ENCODE results near the gene LRP5.
"Not testable (repeated sequence)": the region's sequence is repeated elsewhere in the genome, so short reads cannot be mapped to it uniquely, and the experiment has no call there.

The LRP5 gene

GRCh38 chr11:68444566-68444965 is 132.2 kb downstream of the LRP5 start:
- DNase-seq (ENCODE audit: low spot score), result no peak

DNA sequence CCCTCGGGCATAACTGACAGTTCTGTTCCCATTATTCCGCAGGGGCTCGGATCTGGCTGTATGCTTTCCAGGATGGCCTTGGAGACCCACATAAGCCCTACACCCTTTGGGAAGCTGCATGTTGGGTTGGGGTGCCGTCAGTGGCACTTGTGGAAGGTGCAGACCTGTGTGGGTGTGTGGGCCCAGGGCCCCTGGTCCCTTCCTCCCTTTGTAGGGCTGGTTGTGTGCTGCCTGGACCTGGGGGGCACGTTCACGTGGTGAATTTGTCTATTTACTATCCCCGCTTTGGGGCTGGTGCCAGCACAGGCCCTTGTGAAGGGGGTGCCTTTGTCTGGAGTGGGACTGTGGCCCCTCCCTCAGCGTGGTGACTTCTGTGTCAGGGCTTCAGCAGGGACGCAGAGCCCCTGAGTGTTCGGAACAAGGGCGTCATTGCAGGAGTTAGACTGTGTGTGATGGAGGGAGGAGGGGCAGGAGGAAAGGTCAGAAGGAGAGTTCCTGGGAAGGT is 133.2 kb downstream of the LRP5 start:
- DNase-seq (ENCODE audit: low spot score), result no peak

DNA sequence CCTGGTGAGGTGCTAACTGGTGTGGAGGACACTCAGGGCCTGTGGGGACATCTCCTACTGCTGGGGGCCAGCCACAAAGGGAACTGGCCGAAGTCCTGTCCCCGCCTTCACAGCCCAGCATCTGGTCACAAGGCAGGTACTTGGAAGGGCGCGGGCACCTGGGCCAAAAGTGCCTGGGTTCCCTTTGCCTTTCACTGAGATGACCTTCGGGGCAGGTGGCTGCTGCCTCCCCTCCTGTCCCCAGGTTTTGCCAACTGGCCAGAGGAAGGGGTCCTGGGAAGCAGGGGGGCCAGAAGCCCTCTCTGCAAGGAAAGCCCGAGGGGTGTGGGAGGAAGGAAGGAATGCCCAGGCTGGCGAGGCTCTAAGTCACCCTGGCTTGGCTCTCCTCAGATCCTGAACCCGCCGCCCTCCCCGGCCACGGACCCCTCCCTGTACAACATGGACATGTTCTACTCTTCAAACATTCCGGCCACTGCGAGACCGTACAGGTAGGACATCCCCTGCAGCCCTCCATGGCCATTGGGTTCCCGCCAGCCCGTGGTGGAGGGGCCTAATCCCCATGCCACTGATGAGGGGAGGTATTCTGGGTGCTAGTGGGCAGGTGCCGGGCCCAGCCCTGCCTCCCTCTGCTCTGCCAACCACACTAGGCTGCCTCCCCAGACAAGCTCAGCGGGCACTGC is 133.8 kb downstream of the LRP5 start:
- DNase-seq (ENCODE audit: low spot score), result no peak

DNA sequence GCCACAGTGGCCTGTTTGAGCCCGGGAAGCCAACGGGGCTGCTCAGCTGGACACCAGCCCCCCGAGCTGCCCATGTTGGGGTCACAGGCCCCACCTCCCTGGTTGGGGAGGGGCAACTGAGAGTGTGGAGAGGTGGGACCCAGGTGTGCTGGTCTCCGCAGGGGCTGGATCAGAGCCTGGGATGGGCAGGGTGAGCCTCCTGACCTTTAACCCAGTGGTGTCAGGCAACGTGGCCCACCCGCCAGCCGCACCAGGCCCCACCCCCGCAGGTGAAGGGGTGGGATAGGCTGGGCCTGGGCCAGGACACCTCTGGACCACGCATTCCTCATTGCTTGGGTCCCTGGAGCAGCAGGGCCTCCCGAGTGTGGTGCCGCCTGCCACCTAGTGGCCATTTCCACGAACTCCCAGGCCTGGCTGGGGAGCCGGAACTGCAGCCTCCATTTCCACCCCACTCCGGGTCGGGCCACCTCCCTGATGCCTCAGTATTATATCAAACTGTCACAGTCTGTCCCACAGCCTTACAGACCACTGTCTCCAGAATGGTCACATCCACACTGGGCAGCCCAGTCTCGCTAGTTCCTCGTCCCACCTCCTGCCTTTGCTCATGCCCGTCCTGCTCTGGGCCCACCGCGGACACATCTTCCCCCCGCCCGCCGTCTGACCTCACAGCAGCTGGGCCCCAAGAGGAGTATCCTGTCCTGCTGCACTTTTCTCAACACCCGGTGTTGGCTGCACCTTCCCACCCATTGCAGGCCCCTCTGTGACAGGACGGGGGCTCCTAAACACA is 134.8 kb downstream of the LRP5 start:
- peak; percentile 81 for DNase-seq (ENCODE audit: low spot score)

DNA sequence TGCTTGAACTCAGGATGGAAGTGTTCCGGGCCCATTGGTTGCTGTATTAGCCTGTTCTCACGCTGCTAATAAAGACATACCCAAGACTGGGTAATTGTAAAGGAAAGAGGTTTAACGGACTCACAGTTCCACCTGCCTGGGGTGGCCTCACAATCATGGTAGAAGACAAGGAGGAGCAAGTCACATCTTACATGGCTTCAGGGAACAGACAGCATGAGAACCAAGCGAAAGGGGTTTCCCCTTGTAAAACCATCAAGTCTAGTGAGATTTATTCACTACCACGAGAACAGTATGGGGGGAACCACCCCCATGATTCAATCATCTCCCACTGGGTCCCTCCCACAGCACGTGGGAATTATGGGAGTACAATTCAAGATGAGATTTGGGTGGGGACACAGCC is 135.5 kb downstream of the LRP5 start:
- DNase-seq (ENCODE audit: low spot score), result not testable (repeated sequence)

DNA sequence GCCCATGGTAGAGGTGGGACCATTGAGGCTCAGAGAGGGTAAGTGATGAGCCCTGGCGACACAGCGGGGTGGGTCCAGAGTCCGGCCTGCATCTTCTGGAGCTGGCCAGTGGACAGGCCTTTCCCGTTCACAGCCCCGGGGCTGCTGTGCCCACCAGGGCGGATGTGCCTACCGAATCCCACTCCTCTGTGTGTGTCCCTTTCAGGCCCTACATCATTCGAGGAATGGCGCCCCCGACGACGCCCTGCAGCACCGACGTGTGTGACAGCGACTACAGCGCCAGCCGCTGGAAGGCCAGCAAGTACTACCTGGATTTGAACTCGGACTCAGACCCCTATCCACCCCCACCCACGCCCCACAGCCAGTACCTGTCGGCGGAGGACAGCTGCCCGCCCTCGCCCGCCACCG is 136.2 kb downstream of the LRP5 start:
- no peak for DNase-seq (ENCODE audit: low spot score)

GRCh38 chr11:68449951-68450350 is 137.6 kb downstream of the LRP5 start:
- no peak for DNase-seq (ENCODE audit: low spot score)

- no peak for DNase-seq (ENCODE audit: low spot score)
Measured at GRCh38 chr11:68450711-68451110, 138.3 kb downstream of the LRP5 start.

- no peak for DNase-seq (ENCODE audit: low spot score)
Measured at GRCh38 chr11:68454767-68455166, 142.4 kb downstream of the LRP5 start.

- DNase-seq (ENCODE audit: low spot score), result no peak
Measured at GRCh38 chr11:68455485-68455884, 143.1 kb downstream of the LRP5 start.

DNA sequence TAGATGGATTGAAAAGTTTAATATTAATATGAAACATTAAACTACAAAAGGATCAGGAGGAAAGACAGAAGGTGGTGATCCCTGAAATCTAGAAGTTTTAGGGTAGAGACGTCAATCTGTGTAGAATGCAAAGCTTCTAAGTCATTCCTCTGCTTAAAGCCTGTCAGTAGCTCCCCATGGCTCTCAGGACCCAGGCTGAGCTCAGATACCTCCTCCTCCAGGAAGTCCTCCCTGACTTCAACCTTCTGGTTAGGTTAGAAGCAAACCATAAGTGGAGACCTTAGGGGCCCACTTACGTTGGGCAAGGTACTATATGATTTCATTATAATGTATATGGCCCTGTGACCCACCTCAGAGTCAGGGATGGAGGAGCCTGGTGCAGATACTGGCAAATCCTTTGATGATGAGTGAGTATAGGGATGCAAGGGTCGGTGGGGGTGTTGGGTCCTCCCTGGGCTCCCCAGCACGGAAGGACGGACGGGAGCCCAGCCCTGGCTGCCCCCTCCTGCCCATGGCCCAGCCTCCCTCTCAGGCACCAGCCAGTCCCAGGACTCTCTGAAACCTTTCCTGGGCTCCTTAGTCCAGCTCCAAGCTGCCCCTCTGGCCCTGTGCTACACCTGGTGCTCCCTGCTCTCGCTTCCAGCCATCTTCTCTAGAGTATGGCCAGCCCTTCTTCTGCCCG is 145.0 kb downstream of the LRP5 start:
- DNase-seq (ENCODE audit: low spot score), result no peak

DNA sequence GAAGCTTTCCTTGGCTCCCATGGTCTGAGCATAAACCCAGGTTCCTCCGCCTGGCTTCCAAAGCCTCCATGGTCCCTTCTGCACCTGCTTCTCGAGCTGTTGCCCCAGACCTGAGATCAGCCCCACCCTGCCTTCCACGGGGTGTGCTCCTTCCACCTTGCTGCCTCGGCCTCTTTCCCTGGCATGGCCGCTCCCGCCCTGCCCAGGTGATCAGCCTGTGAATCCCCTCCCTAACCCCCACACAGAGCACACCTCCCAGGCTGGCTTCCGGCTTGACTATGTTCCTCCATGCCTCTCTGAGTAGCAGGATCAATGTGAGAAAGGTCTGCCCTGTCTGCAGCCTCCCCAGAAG is 145.5 kb downstream of the LRP5 start:
- no peak for DNase-seq (ENCODE audit: low spot score)

GRCh38 chr11:68458340-68458739 is 145.9 kb downstream of the LRP5 start:
- not testable (repeated sequence) for DNase-seq (ENCODE audit: low spot score)

DNA sequence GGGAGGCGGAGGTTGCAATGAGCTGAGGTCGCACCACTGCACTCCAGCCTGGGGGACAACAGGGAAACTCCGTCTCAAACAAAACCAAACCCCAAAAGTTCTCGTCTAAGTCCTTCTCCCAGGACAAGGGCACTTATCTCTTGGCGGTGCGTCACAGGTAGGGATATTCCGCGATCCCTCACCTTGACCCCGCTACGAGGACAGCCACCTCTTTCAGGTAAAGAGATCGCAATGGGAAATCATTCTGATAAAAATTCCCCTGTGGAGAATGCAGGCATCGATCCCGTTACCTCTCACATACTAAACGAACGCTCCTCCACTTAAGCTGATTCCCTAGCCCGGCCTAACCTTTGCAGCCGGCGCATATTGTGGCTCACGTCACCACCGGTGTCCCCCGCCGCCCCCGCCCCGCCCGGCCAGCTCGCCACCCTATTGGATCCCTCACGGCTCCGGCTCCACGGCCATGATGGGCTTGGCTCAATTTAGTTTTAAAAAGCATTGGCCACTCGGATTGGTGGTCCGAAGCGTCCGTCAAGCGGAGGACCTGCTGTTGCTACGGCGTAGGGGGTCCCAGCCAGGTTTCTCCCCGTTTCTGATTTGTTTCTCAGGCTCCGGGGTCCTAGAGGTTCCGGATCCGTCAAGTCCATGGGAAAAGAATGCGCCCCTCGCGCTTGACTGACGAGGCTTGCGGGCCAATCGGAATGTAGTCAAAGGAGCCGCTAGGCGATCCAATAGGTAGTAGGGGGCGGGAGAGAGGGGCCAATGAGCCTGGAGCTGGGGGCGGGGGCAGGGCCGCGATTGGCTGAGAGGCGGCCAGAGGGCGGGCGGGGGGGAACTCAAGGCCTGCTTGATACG is 147.7 kb downstream of the LRP5 start:
- DNase-seq (ENCODE audit: low spot score), result peak; percentile 97

DNA sequence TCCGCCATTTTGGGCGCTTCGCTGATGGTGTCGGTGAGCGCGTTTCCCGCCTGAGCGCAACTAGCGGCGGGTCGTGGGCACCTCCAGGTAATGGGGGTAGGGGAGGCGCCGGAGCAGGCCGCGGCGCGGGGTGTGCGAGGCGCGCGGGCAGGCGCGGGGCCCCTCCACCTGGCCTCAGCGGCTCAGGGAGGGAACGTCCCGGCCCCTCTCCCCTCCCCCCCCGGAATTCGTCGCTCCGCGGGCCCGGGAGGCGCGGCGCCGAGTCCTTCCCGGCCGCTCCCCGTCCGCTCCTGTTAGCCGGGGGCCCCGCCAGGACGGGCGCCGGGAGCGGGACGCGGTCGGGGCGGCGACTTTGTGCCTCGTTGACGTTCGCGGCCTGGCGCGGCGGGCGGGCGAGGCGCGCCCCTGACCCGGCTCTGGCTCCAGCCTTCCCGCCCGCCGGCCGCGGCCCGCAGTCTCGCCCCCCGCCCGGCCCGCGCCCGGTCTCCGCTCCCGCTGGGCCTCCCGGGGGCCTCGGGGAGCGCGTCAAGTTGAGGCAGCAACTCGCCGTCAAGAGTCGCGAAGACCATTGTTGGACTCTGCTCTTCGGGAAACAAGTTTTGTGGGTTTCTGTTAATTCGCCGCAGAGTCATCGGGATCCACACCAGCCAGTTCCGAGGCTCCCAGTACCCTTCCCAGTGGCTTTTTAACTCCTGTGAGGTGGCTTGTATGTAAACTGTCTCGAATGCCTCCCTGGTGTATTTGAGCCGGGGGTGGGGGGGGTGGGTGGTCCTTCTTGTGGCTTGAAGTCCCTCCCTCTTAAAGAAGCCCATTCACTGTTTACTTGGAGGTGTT is 148.6 kb downstream of the LRP5 start, which contains the start of gene PPP6R3:
Gene PPP6R3 (plus strand): TSS at position 12 of the 834 bp plus-strand sequence. CDS start 76,913 bp downstream, outside the sequence.
- DNase-seq (ENCODE audit: low spot score), result no peak

DNA sequence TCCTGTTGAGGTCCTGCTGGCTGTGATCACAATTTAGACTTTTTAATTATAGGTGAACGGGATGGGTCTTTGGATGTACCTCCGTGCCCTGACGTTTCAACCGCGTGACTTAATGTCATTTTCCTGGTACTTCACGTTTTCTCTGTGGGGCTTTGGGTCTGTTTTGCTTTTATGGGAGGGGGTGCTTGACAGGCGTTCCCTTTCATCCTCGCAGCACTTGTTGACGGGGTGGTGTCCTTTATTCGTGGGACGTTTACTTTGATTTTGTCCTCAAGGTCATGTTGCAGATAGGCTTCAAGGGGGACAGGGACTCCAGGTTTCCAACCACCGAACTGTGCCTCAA is 149.2 kb downstream of the LRP5 start:
- DNase-seq (ENCODE audit: low spot score), result no peak

GRCh38 chr11:68463714-68464113 is 151.3 kb downstream of the LRP5 start:
- no peak for DNase-seq (ENCODE audit: low spot score)

- no peak for DNase-seq (ENCODE audit: low spot score)
Measured at GRCh38 chr11:68467201-68467834, 154.9 kb downstream of the LRP5 start.

DNA sequence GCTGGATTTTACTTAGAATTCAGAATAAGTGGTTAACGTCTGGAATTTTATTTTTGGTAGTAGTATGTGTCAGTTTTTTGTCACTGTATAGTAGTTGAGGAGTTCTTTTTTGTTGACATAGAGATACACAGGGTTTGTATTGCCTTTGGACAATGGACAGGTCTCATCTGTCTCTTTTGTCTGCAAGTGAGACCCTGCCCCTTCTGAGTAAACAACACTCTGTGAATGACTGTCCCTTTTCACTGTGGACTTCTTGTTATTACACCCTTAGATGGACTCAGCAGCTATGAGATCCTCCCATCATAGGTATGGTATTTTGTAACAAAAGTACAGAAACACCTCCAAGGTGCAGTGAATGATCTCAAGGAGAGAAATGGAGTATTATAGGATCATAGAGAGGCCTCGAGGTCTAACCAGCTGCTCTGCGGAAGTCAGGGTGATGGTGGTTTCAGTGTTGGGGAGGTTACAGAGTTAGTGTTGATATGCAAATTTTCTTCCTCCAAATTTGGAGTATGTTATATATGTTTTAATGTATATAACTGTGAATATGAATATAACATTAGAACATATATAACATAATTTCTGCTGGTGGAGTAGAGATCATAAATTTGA is 155.9 kb downstream of the LRP5 start:
- no peak for DNase-seq (ENCODE audit: low spot score)

DNA sequence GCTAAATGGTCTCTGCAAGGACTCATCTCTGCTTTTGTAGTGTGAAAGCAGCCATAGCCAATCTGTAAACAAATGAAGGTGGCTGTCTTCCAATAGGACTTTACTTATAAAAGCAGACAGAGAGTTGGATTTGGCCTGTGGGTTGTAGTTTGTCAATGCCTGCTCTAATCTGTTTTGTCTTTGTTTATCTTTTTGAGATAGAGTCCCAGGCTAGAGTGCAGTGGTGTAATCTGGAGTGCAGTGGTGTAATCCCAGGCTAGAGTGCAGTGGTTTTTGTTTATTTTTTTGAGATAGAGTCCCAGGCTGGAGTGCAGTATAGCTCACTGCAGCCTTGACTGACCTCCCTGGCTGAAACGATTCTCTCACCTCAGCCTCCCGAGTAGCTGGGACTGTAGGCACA is 156.7 kb downstream of the LRP5 start:
- no peak for DNase-seq (ENCODE audit: low spot score)
